ENCODE data around the gene ZNF436.

Gene ZNF436

GRCh38 chr1:23369335-23370013, at the start of gene ZNF436:
TSS of gene ZNF436 (minus strand) at chr1:23369836. CDS start at chr1:23368005, 1,831 bp downstream.
- peak; percentile 80 for DNase-seq

- no peak for DNase-seq
Measured at GRCh38 chr1:23419180-23419579, 49.5 kb upstream of the ZNF436 start.

- peak; percentile 92 for DNase-seq
Measured at GRCh38 chr1:23417570-23417969, 47.9 kb upstream of the ZNF436 start.

- no peak for DNase-seq
Measured at GRCh38 chr1:23416964-23417363, 47.3 kb upstream of the ZNF436 start.

- DNase-seq: no peak
Measured at GRCh38 chr1:23408797-23409290, 39.2 kb upstream of the ZNF436 start.

- no peak for DNase-seq
Measured at GRCh38 chr1:23407016-23407630, 37.5 kb upstream of the ZNF436 start.

GRCh38 chr1:23405946-23406345, 36.3 kb upstream of the ZNF436 start:
- no peak for DNase-seq

- DNase-seq: peak; percentile 94
Measured at GRCh38 chr1:23403735-23404486, 34.3 kb upstream of the ZNF436 start.

- no peak for DNase-seq
Measured at GRCh38 chr1:23403355-23403734, 33.7 kb upstream of the ZNF436 start.

- DNase-seq: no peak
Measured at GRCh38 chr1:23403038-23403336, 33.4 kb upstream of the ZNF436 start.

- no peak for DNase-seq
Measured at GRCh38 chr1:23402286-23403037, 32.8 kb upstream of the ZNF436 start.

GRCh38 chr1:23401313-23401712, 31.7 kb upstream of the ZNF436 start:
- DNase-seq: no peak

- DNase-seq: no peak
Measured at GRCh38 chr1:23400324-23401114, 30.9 kb upstream of the ZNF436 start.

GRCh38 chr1:23399229-23399628, 29.6 kb upstream of the ZNF436 start:
- no peak for DNase-seq

GRCh38 chr1:23397908-23398307, 28.3 kb upstream of the ZNF436 start:
- no peak for DNase-seq

- no peak for DNase-seq
Measured at GRCh38 chr1:23396380-23396779, 26.7 kb upstream of the ZNF436 start.

GRCh38 chr1:23395849-23396248, 26.2 kb upstream of the ZNF436 start:
- DNase-seq: no peak

- DNase-seq: no peak
Measured at GRCh38 chr1:23395154-23395724, 25.6 kb upstream of the ZNF436 start.

GRCh38 chr1:23394684-23395083, 25.0 kb upstream of the ZNF436 start:
- no peak for DNase-seq

GRCh38 chr1:23394181-23394580, 24.5 kb upstream of the ZNF436 start:
- no peak for DNase-seq

GRCh38 chr1:23393706-23394105, 24.1 kb upstream of the ZNF436 start:
- DNase-seq: no peak
